SK-N-SH (cell line): ENCODE measurements around the gene NOX3. TPM values are rescaled to one million over a fixed set of nuclear protein-coding genes. Genes with fewer than 3 reads are reported as not detected.

ENCODE experiments used
- CTCF ChIA-PET: fragments of 300-600, 350-600 bp; formaldehyde crosslinking; extraction: SDS; loops from one replicate; lab custom pipeline; 2021; lab: Yijun Ruan, JAX
- POLR2A ChIA-PET: fragments of 350-600 bp; sonication (Branson Sonifier 250); formaldehyde crosslinking; extraction: SDS; loops from one replicate; lab custom pipeline; 2020; ENCODE audit warnings: antibody characterized with exemption, inconsistent platforms; lab: Yijun Ruan, JAX
- DNase-seq: peaks from one replicate; pipeline ENCODE4 v3.0.0; 2012
- H2AFZ ChIP-seq: fragments of 200-600 bp; sonication (generic); 2 replicates; pipeline ENCODE4 v1.8.1; 2016; ENCODE audit warnings: antibody characterized with exemption, mild to moderate bottlenecking, low read depth
- H3F3A ChIP-seq: fragments of 200-600 bp; sonication (generic); replicated peaks from 2 replicates; pipeline ENCODE3; 2016; ENCODE audit warnings: antibody characterized with exemption, mild to moderate bottlenecking; ENCODE audit not compliant: insufficient read depth
- H3K27ac ChIP-seq, 2 experiments: fragments of 200-500 bp in 1 of 2; fragments of 200-600 bp in 1 of 2; sonication (Bioruptor generic) in 1 of 2; sonication (generic), shearing (Covaris generic) in 1 of 2; 2 replicates each; pipeline versions ENCODE4 v1.5.1 to v1.6.1; 2014 to 2016; ENCODE audit warnings: low read depth in 2 of 2, inconsistent platforms in 1 of 2, low read length in 1 of 2, mild to moderate bottlenecking in 1 of 2, mixed read lengths in 1 of 2
- H3K27me3 ChIP-seq: fragments of 200-600 bp; sonication (generic), shearing (Covaris generic); 2 replicates; pipeline ENCODE4 v1.6.1; 2016; ENCODE audit warnings: mixed run types; ENCODE audit not compliant: insufficient read depth
- H3K36me3 ChIP-seq, 2 experiments: fragments of 200-500 bp in 1 of 2; fragments of 200-600 bp in 1 of 2; sonication (Bioruptor generic) in 1 of 2; sonication (generic) in 1 of 2; replicated peaks in 1 of 2; 2 replicates each; pipeline versions ENCODE3 to v1.5.1; 2014 to 2016; ENCODE audit warnings: low read length in 1 of 2, mild to moderate bottlenecking in 1 of 2; ENCODE audit not compliant: insufficient read depth in 2 of 2, control insufficient read depth in 1 of 2
- H3K4me1 ChIP-seq, 2 experiments: fragments of 200-500 bp in 1 of 2; fragments of 200-600 bp in 1 of 2; sonication (Bioruptor generic) in 1 of 2; sonication (generic), shearing (Covaris generic) in 1 of 2; 2 replicates each; pipeline versions ENCODE4 v1.5.1 to v1.6.1; 2014 to 2016; ENCODE audit warnings: low read depth in 1 of 2, low read length in 1 of 2, mixed run types in 1 of 2; ENCODE audit not compliant: insufficient read depth in 2 of 2, control insufficient read depth in 1 of 2
- H3K4me2 ChIP-seq: fragments of 200-600 bp; sonication (generic), shearing (Covaris generic); 2 replicates; pipeline ENCODE4 v1.6.1; 2017; ENCODE audit warnings: mixed run types
- H3K4me3 ChIP-seq, 2 experiments: fragments of 200-500 bp in 1 of 2; fragments of 200-600 bp in 1 of 2; sonication (Bioruptor generic) in 1 of 2; sonication (generic), shearing (Covaris generic) in 1 of 2; 2 replicates each; pipeline versions ENCODE4 v1.5.1 to v1.8.1; 2014 to 2016; ENCODE audit warnings: low read depth in 2 of 2, inconsistent platforms in 1 of 2, low read length in 1 of 2, mild to moderate bottlenecking in 1 of 2, mixed read lengths in 1 of 2, moderate library complexity in 1 of 2
- H3K79me2 ChIP-seq: fragments of 200-600 bp; sonication (generic); 2 replicates; pipeline ENCODE4 v1.8.1; 2017; ENCODE audit warnings: mild to moderate bottlenecking; ENCODE audit not compliant: insufficient read depth
- H3K9ac ChIP-seq: fragments of 200-600 bp; sonication (generic); 2 replicates; pipeline ENCODE4 v1.6.1; 2017; ENCODE audit warnings: mixed run types
- H3K9me2 ChIP-seq: fragments of 200-600 bp; sonication (generic); 2 replicates; pipeline ENCODE4 v1.6.1; 2017; ENCODE audit warnings: mixed run types
- H3K9me3 ChIP-seq: fragments of 200-600 bp; sonication (generic); 2 replicates; pipeline ENCODE4 v1.6.1; 2017; ENCODE audit warnings: mixed run types, mild to moderate bottlenecking, moderate library complexity
- H4K20me1 ChIP-seq: fragments of 200-600 bp; sonication (generic); 2 replicates; pipeline ENCODE4 v1.6.1; 2017; ENCODE audit warnings: mild to moderate bottlenecking, mixed run types; ENCODE audit not compliant: insufficient read depth
- CHD2 ChIP-seq: fragments of 150-350 bp; IDR thresholded peaks from 2 replicates; pipeline ENCODE4 v1.6.1; 2018; ENCODE audit warnings: low read length; ENCODE audit not compliant: partially characterized antibody
- ELF1 ChIP-seq: IDR thresholded peaks from 2 replicates; pipeline ENCODE4 v1.4.0; 2012
- EP300 ChIP-seq, 2 experiments: IDR thresholded peaks; 2 replicates each; pipeline versions ENCODE4 v1.4.0 to v1.6.1; 2012; ENCODE audit warnings: borderline replicate concordance in 1 of 2, low read depth in 1 of 2, low read length in 1 of 2
- GATA2 ChIP-seq: sonication (generic); formaldehyde crosslinking; IDR thresholded peaks from 2 replicates; pipeline ENCODE4 v1.5.0; 2020; ENCODE audit warnings: mild to moderate bottlenecking, missing genetic modification reagents
- MXI1 ChIP-seq: IDR thresholded peaks from 2 replicates; pipeline ENCODE4 v1.6.1; 2012; ENCODE audit warnings: mild to moderate bottlenecking, low read depth, low read length, improper control_type of control experiment
- POLR2AphosphoS5 ChIP-seq: IDR thresholded peaks from 2 replicates; pipeline ENCODE4 v1.6.1; 2012; ENCODE audit warnings: low read depth, low read length
- RXRA ChIP-seq: IDR thresholded peaks from 2 replicates; pipeline ENCODE4 v1.4.0; 2012; ENCODE audit warnings: low read depth, mild to moderate bottlenecking, borderline replicate concordance
- SIN3A ChIP-seq: IDR thresholded peaks from 2 replicates; pipeline ENCODE4 v1.6.1; 2012; ENCODE audit warnings: low read depth, mild to moderate bottlenecking, low read length, moderate library complexity, borderline replicate concordance
- TCF12 ChIP-seq: IDR thresholded peaks from 2 replicates; pipeline ENCODE4 v1.4.0; 2012
- WGBS: methylation state at CpG from one replicate; pipeline ENCODE4 v1.1.6; 2017; ENCODE audit warnings: low lambda C conversion rate; 5-methylcytosine and 5-hydroxymethylcytosine counted together
- polyA plus RNA-seq, 3 experiments: library from polyadenylated mRNA; depleted of rRNA; stranded (reverse); fragments of >200 nt; gene quantifications; 2 replicates each; pipeline ENCODE4 v1.2.3, GENCODE V29; 2012
- TF ChIP-seq, protein P1 (sequence below): IDR thresholded peaks from 2 replicates; pipeline ENCODE4 v1.6.1; 2012; ENCODE audit warnings: mild to moderate bottlenecking, low read depth, low read length, moderate library complexity
- TF ChIP-seq, protein P2 (sequence below): IDR thresholded peaks from 2 replicates; pipeline ENCODE4; 2012
- TF ChIP-seq, protein P3 (sequence below): fragments of 200-600 bp; sonication (generic); IDR thresholded peaks from 2 replicates; pipeline ENCODE4 v1.6.1; 2017; ENCODE audit warnings: antibody characterized with exemption, mild to moderate bottlenecking, moderate library complexity
- TF ChIP-seq, protein P4 (sequence below): fragments of 150-350 bp; IDR thresholded peaks from 2 replicates; pipeline ENCODE4 v1.6.1; 2016; ENCODE audit warnings: mild to moderate bottlenecking, low read depth, low read length
- TF ChIP-seq, protein P5 (sequence below): IDR thresholded peaks from 2 replicates; pipeline ENCODE4 v1.4.0; 2012; ENCODE audit warnings: low read depth
- TF ChIP-seq, protein P6 (sequence below): IDR thresholded peaks from 2 replicates; pipeline ENCODE4 v1.4.0; 2012; ENCODE audit warnings: low read depth, borderline replicate concordance

The NOX3 gene
- polyA plus RNA-seq, 1 of the 3 experiments (the other 2 are of a cell fraction), result 0.02 TPM

- Histone ChIP-seq H3K9me2 (no peaks in the 10 kb centered on the region), H3K9me3 (no peaks in the 10 kb centered on the region), H3K27me3 (no peaks in the 10 kb centered on the region), H4K20me1 (no peaks in the 10 kb centered on the region), H3K4me3 (no peak overlapping the region), H2AFZ (no peak overlapping the region), H3K36me3 (no peaks in the 10 kb centered on the region), H3K4me2 (no peak overlapping the region), H3K4me1 (no peaks in the 10 kb centered on the region), H3F3A (no peaks in the 10 kb centered on the region), H3K9ac (no peak overlapping the region), H3K79me2 (no peaks in the 10 kb centered on the region; the same call in 1 of the 2 replicates), H3K27ac (no peak overlapping the region)
- POLR2A ChIA-PET, result no interaction called here
- DNase-seq, result no peak
- 96% methylated on average over 8 of the region's 8 CpGs for WGBS
- CTCF ChIA-PET, result no interaction called here
- TF ChIP-seq, protein P1, sequence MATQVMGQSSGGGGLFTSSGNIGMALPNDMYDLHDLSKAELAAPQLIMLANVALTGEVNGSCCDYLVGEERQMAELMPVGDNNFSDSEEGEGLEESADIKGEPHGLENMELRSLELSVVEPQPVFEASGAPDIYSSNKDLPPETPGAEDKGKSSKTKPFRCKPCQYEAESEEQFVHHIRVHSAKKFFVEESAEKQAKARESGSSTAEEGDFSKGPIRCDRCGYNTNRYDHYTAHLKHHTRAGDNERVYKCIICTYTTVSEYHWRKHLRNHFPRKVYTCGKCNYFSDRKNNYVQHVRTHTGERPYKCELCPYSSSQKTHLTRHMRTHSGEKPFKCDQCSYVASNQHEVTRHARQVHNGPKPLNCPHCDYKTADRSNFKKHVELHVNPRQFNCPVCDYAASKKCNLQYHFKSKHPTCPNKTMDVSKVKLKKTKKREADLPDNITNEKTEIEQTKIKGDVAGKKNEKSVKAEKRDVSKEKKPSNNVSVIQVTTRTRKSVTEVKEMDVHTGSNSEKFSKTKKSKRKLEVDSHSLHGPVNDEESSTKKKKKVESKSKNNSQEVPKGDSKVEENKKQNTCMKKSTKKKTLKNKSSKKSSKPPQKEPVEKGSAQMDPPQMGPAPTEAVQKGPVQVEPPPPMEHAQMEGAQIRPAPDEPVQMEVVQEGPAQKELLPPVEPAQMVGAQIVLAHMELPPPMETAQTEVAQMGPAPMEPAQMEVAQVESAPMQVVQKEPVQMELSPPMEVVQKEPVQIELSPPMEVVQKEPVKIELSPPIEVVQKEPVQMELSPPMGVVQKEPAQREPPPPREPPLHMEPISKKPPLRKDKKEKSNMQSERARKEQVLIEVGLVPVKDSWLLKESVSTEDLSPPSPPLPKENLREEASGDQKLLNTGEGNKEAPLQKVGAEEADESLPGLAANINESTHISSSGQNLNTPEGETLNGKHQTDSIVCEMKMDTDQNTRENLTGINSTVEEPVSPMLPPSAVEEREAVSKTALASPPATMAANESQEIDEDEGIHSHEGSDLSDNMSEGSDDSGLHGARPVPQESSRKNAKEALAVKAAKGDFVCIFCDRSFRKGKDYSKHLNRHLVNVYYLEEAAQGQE, result no peak
- TF ChIP-seq TCF12 (no peak), MXI1 (no peak), EP300 (IDR thresholded peaks at IDR 0.05; ENCODE audit: borderline replicate concordance in 1 of 2, low read depth in 1 of 2, low read length in 1 of 2) (no peak), RXRA (no peak), ELF1 (no peak), GATA2 (CRISPR knock-in tag) (no peak), POLR2AphosphoS5 (no peak), CHD2 (no peak), SIN3A (no peak)
- TF ChIP-seq, protein P2, sequence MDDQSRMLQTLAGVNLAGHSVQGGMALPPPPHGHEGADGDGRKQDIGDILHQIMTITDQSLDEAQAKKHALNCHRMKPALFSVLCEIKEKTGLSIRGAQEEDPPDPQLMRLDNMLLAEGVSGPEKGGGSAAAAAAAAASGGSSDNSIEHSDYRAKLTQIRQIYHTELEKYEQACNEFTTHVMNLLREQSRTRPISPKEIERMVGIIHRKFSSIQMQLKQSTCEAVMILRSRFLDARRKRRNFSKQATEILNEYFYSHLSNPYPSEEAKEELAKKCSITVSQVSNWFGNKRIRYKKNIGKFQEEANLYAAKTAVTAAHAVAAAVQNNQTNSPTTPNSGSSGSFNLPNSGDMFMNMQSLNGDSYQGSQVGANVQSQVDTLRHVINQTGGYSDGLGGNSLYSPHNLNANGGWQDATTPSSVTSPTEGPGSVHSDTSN, result no peak
- TF ChIP-seq, protein P3, sequence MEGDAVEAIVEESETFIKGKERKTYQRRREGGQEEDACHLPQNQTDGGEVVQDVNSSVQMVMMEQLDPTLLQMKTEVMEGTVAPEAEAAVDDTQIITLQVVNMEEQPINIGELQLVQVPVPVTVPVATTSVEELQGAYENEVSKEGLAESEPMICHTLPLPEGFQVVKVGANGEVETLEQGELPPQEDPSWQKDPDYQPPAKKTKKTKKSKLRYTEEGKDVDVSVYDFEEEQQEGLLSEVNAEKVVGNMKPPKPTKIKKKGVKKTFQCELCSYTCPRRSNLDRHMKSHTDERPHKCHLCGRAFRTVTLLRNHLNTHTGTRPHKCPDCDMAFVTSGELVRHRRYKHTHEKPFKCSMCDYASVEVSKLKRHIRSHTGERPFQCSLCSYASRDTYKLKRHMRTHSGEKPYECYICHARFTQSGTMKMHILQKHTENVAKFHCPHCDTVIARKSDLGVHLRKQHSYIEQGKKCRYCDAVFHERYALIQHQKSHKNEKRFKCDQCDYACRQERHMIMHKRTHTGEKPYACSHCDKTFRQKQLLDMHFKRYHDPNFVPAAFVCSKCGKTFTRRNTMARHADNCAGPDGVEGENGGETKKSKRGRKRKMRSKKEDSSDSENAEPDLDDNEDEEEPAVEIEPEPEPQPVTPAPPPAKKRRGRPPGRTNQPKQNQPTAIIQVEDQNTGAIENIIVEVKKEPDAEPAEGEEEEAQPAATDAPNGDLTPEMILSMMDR, result no peak
- TF ChIP-seq, protein P4, sequence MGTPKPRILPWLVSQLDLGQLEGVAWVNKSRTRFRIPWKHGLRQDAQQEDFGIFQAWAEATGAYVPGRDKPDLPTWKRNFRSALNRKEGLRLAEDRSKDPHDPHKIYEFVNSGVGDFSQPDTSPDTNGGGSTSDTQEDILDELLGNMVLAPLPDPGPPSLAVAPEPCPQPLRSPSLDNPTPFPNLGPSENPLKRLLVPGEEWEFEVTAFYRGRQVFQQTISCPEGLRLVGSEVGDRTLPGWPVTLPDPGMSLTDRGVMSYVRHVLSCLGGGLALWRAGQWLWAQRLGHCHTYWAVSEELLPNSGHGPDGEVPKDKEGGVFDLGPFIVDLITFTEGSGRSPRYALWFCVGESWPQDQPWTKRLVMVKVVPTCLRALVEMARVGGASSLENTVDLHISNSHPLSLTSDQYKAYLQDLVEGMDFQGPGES, result no peak
- TF ChIP-seq, protein P5, sequence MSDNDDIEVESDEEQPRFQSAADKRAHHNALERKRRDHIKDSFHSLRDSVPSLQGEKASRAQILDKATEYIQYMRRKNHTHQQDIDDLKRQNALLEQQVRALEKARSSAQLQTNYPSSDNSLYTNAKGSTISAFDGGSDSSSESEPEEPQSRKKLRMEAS, result no peak
- TF ChIP-seq, protein P6, sequence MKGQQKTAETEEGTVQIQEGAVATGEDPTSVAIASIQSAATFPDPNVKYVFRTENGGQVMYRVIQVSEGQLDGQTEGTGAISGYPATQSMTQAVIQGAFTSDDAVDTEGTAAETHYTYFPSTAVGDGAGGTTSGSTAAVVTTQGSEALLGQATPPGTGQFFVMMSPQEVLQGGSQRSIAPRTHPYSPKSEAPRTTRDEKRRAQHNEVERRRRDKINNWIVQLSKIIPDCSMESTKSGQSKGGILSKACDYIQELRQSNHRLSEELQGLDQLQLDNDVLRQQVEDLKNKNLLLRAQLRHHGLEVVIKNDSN, result no peak
Observed at GRCh38 chr6:155473741-155474140, 18.1 kb upstream of the NOX3 start.
